Gastrocnemius medialis (tissue), 4 donors: ENCODE results near the gene ROGDI. TPM values are rescaled to one million over a fixed set of nuclear protein-coding genes. Genes with fewer than 3 reads are reported as not detected.

Experiments
- ATAC-seq, 2 donors: fragments of 150-250 bp; one replicate each; pipeline ENCODE4 v1.9.1; 2016
- DNase-seq, 2 donors: peaks; one replicate each; pipeline ENCODE4 v3.0.0-alpha.2; 2019
- H3K27ac ChIP-seq, 4 donors: fragments of 200-600 bp; sonication (generic); 1 replicate in 1 of 4; 2 replicates in 3 of 4; pipeline ENCODE4 v1.5.1; 2016 to 2018; ENCODE audit warnings: mild to moderate bottlenecking in 2 of 4, moderate library complexity in 1 of 4
- H3K27me3 ChIP-seq, 3 donors: fragments of 200-600 bp; sonication (generic) in 2 of 3; 1 replicate in 1 of 3; 2 replicates in 2 of 3; pipeline versions ENCODE4 v1.5.1 to v1.6.0; 2016 to 2019; ENCODE audit warnings: mild to moderate bottlenecking in 1 of 3, moderate library complexity in 1 of 3
- H3K36me3 ChIP-seq, 2 donors: fragments of 200-600 bp; sonication (generic) in 1 of 2; one replicate each; pipeline ENCODE4 v1.5.1; 2017 to 2018
- H3K4me1 ChIP-seq, 2 donors: fragments of 200-600 bp; sonication (generic) in 1 of 2; one replicate each; pipeline ENCODE4 v1.5.1; 2016 to 2017; ENCODE audit warnings: mild to moderate bottlenecking in 2 of 2
- H3K4me3 ChIP-seq, 4 donors: fragments of 200-600 bp; sonication (generic) in 3 of 4; 1 replicate in 1 of 4; 2 replicates in 3 of 4; pipeline ENCODE4 v1.5.1; 2016 to 2019; ENCODE audit warnings: mild to moderate bottlenecking in 2 of 4
- H3K9me3 ChIP-seq, 3 donors: fragments of 200-600 bp; sonication (generic) in 2 of 3; 1 replicate in 1 of 3; 2 replicates in 2 of 3; pipeline ENCODE4 v1.5.1; 2016 to 2019
- CTCF ChIP-seq, 5 experiments: fragments of 450-650 bp in 3 of 5; fragments of 200-600 bp in 2 of 5; sonication (generic) in 2 of 5; IDR thresholded peaks in 4 of 5; conservative IDR thresholded peaks in 1 of 5; 1 replicate in 4 of 5; 2 replicates in 1 of 5; pipeline ENCODE4 v1.5.1; 2016 to 2019; ENCODE audit warnings: antibody characterized with exemption in 5 of 5, mild to moderate bottlenecking in 3 of 5, moderate library complexity in 3 of 5
- POLR2A ChIP-seq, 2 donors: fragments of 450-650 bp; IDR thresholded peaks; one replicate each; pipeline ENCODE4 v1.6.1; 2017; ENCODE audit warnings: antibody characterized with exemption in 2 of 2, mild to moderate bottlenecking in 2 of 2, moderate library complexity in 2 of 2
- in situ Hi-C, 4 donors: fragments of 200-750 bp; cut with MboI; loops; one replicate each; pipeline versions ENCODE4 v1.15.0 to v1.8.0; 2017; ENCODE audit warnings: low sequenced_read_pairs in 4 of 4
- intact Hi-C: fragments of 100-400 bp; cut with DNase I; formaldehyde crosslinking; loops from one replicate; pipeline ENCODE4 v1.15.1; 2023; ENCODE audit warnings: low total_unique reads
- total RNA-seq, 4 donors: library from RNA; depleted of rRNA; stranded (reverse); fragments of >200 nt; gene quantifications; one replicate each; pipeline versions ENCODE4 v1.1.0 to v1.2.3, GENCODE V29; 2016

Gene ROGDI
- total RNA-seq, 4 donors from 2014 or later: 11.6 to 31.1 (median 26.0) TPM

GRCh38 chr16:4772351-4772750, 30.1 kb downstream of the ROGDI start:
- TF ChIP-seq CTCF (IDR thresholded peaks at IDR 0.05 in 4 of 5, conservative IDR thresholded peaks at IDR 0.05 in 1 of 5): no peak
- no peaks in the 10 kb centered on the region for H3K9me3 ChIP-seq
- no peak for DNase-seq
- H3K27ac ChIP-seq: no peak overlapping the region
- intact Hi-C loops (no loop called here), in situ Hi-C loops (no loop called here)
- no peaks in the 10 kb centered on the region for H3K27me3 ChIP-seq
- no peaks in the 10 kb centered on the region for H3K36me3 ChIP-seq
- H3K4me3 ChIP-seq: no peak overlapping the region
- ATAC-seq: no peak
- H3K4me1 ChIP-seq: peaks cover 10 to 12% of the 10 kb centered on the region in 2 donors

GRCh38 chr16:4771646-4772045, 30.8 kb downstream of the ROGDI start:
- Histone ChIP-seq H3K4me3 (no peak overlapping the region), H3K4me1 (peaks cover 10 to 14% of the 10 kb centered on the region in 2 donors), H3K36me3 (no peaks in the 10 kb centered on the region), H3K27ac (no peak overlapping the region), H3K9me3 (no peaks in the 10 kb centered on the region), H3K27me3 (no peaks in the 10 kb centered on the region)
- ATAC-seq (no peak), DNase-seq (no peak)
- no peak for TF ChIP-seq POLR2A (IDR thresholded peaks at IDR 0.05)
- TF ChIP-seq CTCF (IDR thresholded peaks at IDR 0.05 in 4 of 5, conservative IDR thresholded peaks at IDR 0.05 in 1 of 5): no peak
- in situ Hi-C loops: no loop called here
- intact Hi-C loops: no loop called here

GRCh38 chr16:4769306-4769638, 33.2 kb downstream of the ROGDI start:
- intact Hi-C loops: loop anchor here (2.0 kb wide), 1 partner anchor 34 kb away; the partner anchor contains the start of gene ROGDI
- in situ Hi-C loops: no loop called here
- Histone ChIP-seq H3K4me1 (peaks cover 25 to 30% of the 10 kb centered on the region in 2 donors), H3K9me3 (no peaks in the 10 kb centered on the region), H3K27ac (peak overlapping the region; percentile 83 to 95 (median 92)), H3K4me3 (peak overlapping the region; percentile 74 to 99 (median 90)), H3K36me3 (peaks cover 0 to 14% of the 10 kb centered on the region in 2 donors), H3K27me3 (no peaks in the 10 kb centered on the region)
- ATAC-seq (no peak), DNase-seq (no peak)
- TF ChIP-seq POLR2A (IDR thresholded peaks at IDR 0.05): no peak
- TF ChIP-seq CTCF (IDR thresholded peaks at IDR 0.05 in 4 of 5, conservative IDR thresholded peaks at IDR 0.05 in 1 of 5): no peak

DNA sequence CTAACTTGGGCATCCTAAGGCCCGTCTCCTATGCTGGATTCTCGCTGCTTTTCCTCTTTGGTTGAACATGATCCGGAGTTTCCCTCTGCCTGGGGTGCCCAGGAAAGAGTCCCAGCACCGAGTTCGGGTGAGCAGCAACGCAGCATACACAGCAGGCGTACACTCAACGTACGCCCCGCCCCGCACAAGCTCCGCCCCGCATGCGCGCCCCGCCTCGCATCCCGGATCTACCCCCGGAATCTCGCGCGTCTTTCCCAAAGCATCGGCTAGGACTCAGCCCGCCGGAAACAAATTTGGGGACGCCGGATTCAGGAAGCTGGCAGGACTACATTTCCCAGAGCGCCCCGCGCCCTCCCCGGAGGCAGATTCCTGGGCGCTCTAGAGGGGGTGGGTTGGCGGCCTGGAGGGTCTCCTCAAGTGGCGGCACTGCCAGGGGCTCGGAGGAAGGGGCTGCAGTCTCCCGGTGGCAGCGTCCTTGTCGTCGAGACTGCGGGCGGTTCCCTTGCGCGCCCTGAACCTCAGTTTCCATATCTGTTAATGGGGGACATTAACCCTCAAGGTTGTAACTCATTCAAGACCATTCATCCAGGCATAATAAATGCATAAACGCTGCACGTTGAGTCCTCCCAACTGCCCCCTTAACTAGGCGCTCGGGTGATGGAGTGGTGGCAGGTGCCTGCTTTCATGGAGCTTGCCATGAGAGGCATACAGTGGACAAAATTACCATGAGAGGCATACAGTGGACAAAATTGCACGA, 33.7 kb downstream of the ROGDI start:
- Histone ChIP-seq H3K36me3 (peaks cover 0 to 19% of the 10 kb centered on the region in 2 donors), H3K4me1 (peaks cover 25 to 30% of the 10 kb centered on the region in 2 donors), H3K4me3 (peak overlapping the region; percentile 74 to 99 (median 90)), H3K27ac (peak overlapping the region; percentile 83 to 95 (median 92)), H3K27me3 (no peaks in the 10 kb centered on the region), H3K9me3 (no peaks in the 10 kb centered on the region)
- in situ Hi-C loops: no loop called here
- intact Hi-C loops: loop anchor here (1.0 to 2.0 kb wide), 3 partner anchors 34 to 188 kb away; partner anchors contain the start of genes ANKS3, DNAAF8 and ROGDI
- TF ChIP-seq POLR2A (IDR thresholded peaks at IDR 0.05) (peak; percentile 68 to 74), CTCF (IDR thresholded peaks at IDR 0.05 in 4 of 5, conservative IDR thresholded peaks at IDR 0.05 in 1 of 5) (no peak)
- ATAC-seq: peak; percentile 82 to 84
- peak; percentile 93 to 95 for DNase-seq
